Spleen (tissue), 7 donors: ENCODE results near the gene NEDD4L.

Experiments used
- CTCF ChIP-seq, 11 experiments: fragments of 200-600 bp in 7 of 11; fragments of 450-650 bp in 4 of 11; sonication (generic) in 4 of 11; IDR thresholded peaks in 8 of 11; conservative IDR thresholded peaks in 3 of 11; 1 replicate in 7 of 11; 2 replicates in 4 of 11; pipeline versions ENCODE4 v1.4.0 to v1.8.0; 2016 to 2021; ENCODE audit warnings: antibody characterized with exemption in 11 of 11, inconsistent platforms in 4 of 11, mild to moderate bottlenecking in 1 of 11
- POLR2A ChIP-seq, 3 donors: fragments of 450-650 bp; IDR thresholded peaks; one replicate each; pipeline ENCODE4 v1.5.1; 2017; ENCODE audit warnings: antibody characterized with exemption in 3 of 3, mild to moderate bottlenecking in 1 of 3
- POLR2AphosphoS5 ChIP-seq, 3 donors: sonication (generic); formaldehyde crosslinking; IDR thresholded peaks; one replicate each; pipeline ENCODE4 v1.5.1; 2017; ENCODE audit warnings: antibody characterized with exemption in 3 of 3
- donor health status: DM: no; HTN: no; CAD: no; lungs with moderate emphysema.
- donor health status: DM: no; HTN: no; CAD: no.
- donor health status: DM: no; HTN: no; CAD: no.

GRCh38 chr18:58359218-58359617 is 315.2 kb downstream of the NEDD4L start:
- TF ChIP-seq CTCF (IDR thresholded peaks at IDR 0.05 in 8 of 11, conservative IDR thresholded peaks at IDR 0.05 in 3 of 11) (no peak), POLR2AphosphoS5 (IDR thresholded peaks at IDR 0.05) (no peak), POLR2A (IDR thresholded peaks at IDR 0.05) (no peak)
